Prostate gland (tissue), 1 donor: ENCODE data around the gene NTM.
"Not testable (repeated sequence)": the region's sequence is repeated elsewhere in the genome, so short reads cannot be mapped to it uniquely, and the experiment has no call there.

Experiments
- POLR2A ChIP-seq: fragments of 450-650 bp; IDR thresholded peaks from one replicate; pipeline ENCODE4 v1.6.1; 2016; ENCODE audit warnings: antibody characterized with exemption, mild to moderate bottlenecking
- POLR2AphosphoS5 ChIP-seq: sonication (generic); formaldehyde crosslinking; IDR thresholded peaks from one replicate; pipeline ENCODE4 v1.6.1; 2017; ENCODE audit warnings: antibody characterized with exemption

- not testable (repeated sequence) for TF ChIP-seq POLR2A, POLR2AphosphoS5
Measured at GRCh38 chr11:132370114-132370513, 999.7 kb downstream of the NTM start.
